Lower lobe of right lung (tissue), 2 donors: Measurements from ENCODE around the gene XPNPEP3. TPM values are rescaled to one million over a fixed set of nuclear protein-coding genes. Genes with fewer than 3 reads are reported as not detected.
"Not testable (repeated sequence)": the region's sequence is repeated elsewhere in the genome, so short reads cannot be mapped to it uniquely, and the experiment has no call there.

Experiments used
- ATAC-seq, 2 donors: fragments of 200-7000 bp; cut with Tn5 transposase; one replicate each; pipeline ENCODE4 v1.9.1; 2020 to 2022; ENCODE audit warnings: mild to moderate bottlenecking in 2 of 2, moderate library complexity in 2 of 2
- DNase-seq: peaks from one replicate; pipeline ENCODE4 v3.0.0-alpha.2; 2020
- H3K27ac ChIP-seq: fragments of 200-600 bp; one replicate; pipeline ENCODE4 v1.8.0; 2022
- H3K27me3 ChIP-seq: fragments of 200-600 bp; one replicate; pipeline ENCODE4 v1.8.0; 2022; ENCODE audit warnings: low read depth
- H3K36me3 ChIP-seq: fragments of 200-600 bp; one replicate; pipeline ENCODE4 v1.8.0; 2022; ENCODE audit warnings: mild to moderate bottlenecking
- H3K4me1 ChIP-seq: fragments of 200-600 bp; one replicate; pipeline ENCODE4 v1.8.0; 2022
- H3K4me3 ChIP-seq: fragments of 200-600 bp; one replicate; pipeline ENCODE4 v1.8.0; 2022; ENCODE audit warnings: mild to moderate bottlenecking
- H3K9me3 ChIP-seq: fragments of 200-600 bp; one replicate; pipeline ENCODE4 v1.8.0; 2022
- CTCF ChIP-seq: fragments of 200-600 bp; IDR thresholded peaks from one replicate; pipeline ENCODE4 v1.8.0; 2022; ENCODE audit warnings: antibody characterized with exemption, mild to moderate bottlenecking
- intact Hi-C: fragments of 100-400 bp; cut with DNase I; formaldehyde crosslinking; loops from one replicate; pipeline ENCODE4 v1.11.0; 2022
- total RNA-seq: library from RNA; stranded (reverse); fragmentation: NEBNext Ultra II Directional; extraction: Animal tissue kit (Norgen Biotek cat#: 25700); gene quantifications from one replicate; pipeline ENCODE4 v1.2.1, GENCODE V29; 2021
- donor health status: DM: no; HTN: yes; CAD: no; lungs with severe emphysema.

The XPNPEP3 gene
- total RNA-seq, 1 donor from 2014 or later, result 19.1 TPM

GRCh38 chr22:40862537-40862936 lies 5.6 kb downstream of the XPNPEP3 start:
- ATAC-seq, result no peak
- H3K4me1 ChIP-seq, result peaks cover 13% of the 10 kb centered on the region
- peaks cover 8% of the 10 kb centered on the region for H3K36me3 ChIP-seq
- H3K4me3 ChIP-seq, result no peak overlapping the region
- no peak for TF ChIP-seq CTCF
- intact Hi-C loops, result no loop called here
- H3K9me3 ChIP-seq, result no peaks in the 10 kb centered on the region
- DNase-seq, result no peak
- no peak overlapping the region for H3K27ac ChIP-seq
- no peaks in the 10 kb centered on the region for H3K27me3 ChIP-seq

- Histone ChIP-seq H3K4me1 (no peaks in the 10 kb centered on the region), H3K4me3 (no peak overlapping the region), H3K27ac (no peak overlapping the region), H3K36me3 (peaks cover 30% of the 10 kb centered on the region), H3K27me3 (no peaks in the 10 kb centered on the region), H3K9me3 (no peaks in the 10 kb centered on the region)
- no peak for TF ChIP-seq CTCF
- ATAC-seq, result no peak
- intact Hi-C loops, result no loop called here
- DNase-seq, result no peak
Measured at GRCh38 chr22:40867109-40867508, 10.2 kb downstream of the XPNPEP3 start.

- H3K27me3 ChIP-seq, H3K27ac ChIP-seq, H3K4me3 ChIP-seq, H3K4me1 ChIP-seq, DNase-seq, ATAC-seq, H3K9me3 ChIP-seq, intact Hi-C loops: not testable (repeated sequence)
- peaks cover 34% of the 10 kb centered on the region for H3K36me3 ChIP-seq
Measured at GRCh38 chr22:40868379-40868778, 11.4 kb downstream of the XPNPEP3 start.

- no peaks in the 10 kb centered on the region for H3K9me3 ChIP-seq
- no peak for DNase-seq
- no peak for TF ChIP-seq CTCF
- no peaks in the 10 kb centered on the region for H3K4me1 ChIP-seq
- intact Hi-C loops, result no loop called here
- no peak overlapping the region for H3K4me3 ChIP-seq
- no peak overlapping the region for H3K27ac ChIP-seq
- H3K36me3 ChIP-seq, result peaks cover 60% of the 10 kb centered on the region
- no peaks in the 10 kb centered on the region for H3K27me3 ChIP-seq
- ATAC-seq, result no peak
Measured at GRCh38 chr22:40874016-40874415, 17.1 kb downstream of the XPNPEP3 start.

GRCh38 chr22:40875111-40875510 lies 18.2 kb downstream of the XPNPEP3 start:
- no peaks in the 10 kb centered on the region for H3K4me1 ChIP-seq
- intact Hi-C loops, result no loop called here
- no peak overlapping the region for H3K27ac ChIP-seq
- H3K9me3 ChIP-seq, result no peaks in the 10 kb centered on the region
- no peaks in the 10 kb centered on the region for H3K27me3 ChIP-seq
- no peak for TF ChIP-seq CTCF
- no peak for ATAC-seq
- H3K36me3 ChIP-seq, result peaks cover 51% of the 10 kb centered on the region
- no peak for DNase-seq
- H3K4me3 ChIP-seq, result no peak overlapping the region

- no peaks in the 10 kb centered on the region for H3K4me1 ChIP-seq
- no peak overlapping the region for H3K4me3 ChIP-seq
- H3K36me3 ChIP-seq, result peaks cover 41% of the 10 kb centered on the region
- H3K9me3 ChIP-seq, result no peaks in the 10 kb centered on the region
- intact Hi-C loops, result no loop called here
- no peak for TF ChIP-seq CTCF
- H3K27ac ChIP-seq, result no peak overlapping the region
- DNase-seq (no peak), ATAC-seq (no peak)
- H3K27me3 ChIP-seq, result no peaks in the 10 kb centered on the region
Measured at GRCh38 chr22:40876907-40877306, 20.0 kb downstream of the XPNPEP3 start.
